MCF 10A (cell line): ENCODE results near the gene OR2T34. TPM values are rescaled to one million over a fixed set of nuclear protein-coding genes. Genes with fewer than 3 reads are reported as not detected.

ENCODE experiments used
- BruUV-seq: library from RNA; stranded (reverse); fragments of 400-500 nt; replicated peaks from 2 replicates; lab custom pipeline; 2021; lab: Mats Ljungman, UMichigan
- CTCF ChIA-PET: fragments of 300-600 bp; sonication (Branson Sonifier 250); formaldehyde crosslinking; extraction: SDS; loops from one replicate; lab custom pipeline; 2021; ENCODE audit warnings: antibody characterized with exemption, inconsistent platforms; lab: Yijun Ruan, JAX
- POLR2A ChIA-PET: fragments of 300-600, 350-650 bp; sonication (Branson Sonifier 250); formaldehyde crosslinking; extraction: SDS; loops from one replicate; lab custom pipeline; 2020; ENCODE audit warnings: antibody characterized with exemption, inconsistent platforms; lab: Yijun Ruan, JAX
- DNase-seq: peaks from one replicate; pipeline ENCODE4 v3.0.0-alpha.2; 2018; ENCODE audit not compliant: unreplicated experiment
- H3K27ac Mint-ChIP-seq: one replicate; pipeline ENCODE4 v1.8.0; 2022; ENCODE audit warnings: mild to moderate bottlenecking, low read depth, mixed read lengths; ENCODE audit not compliant: unreplicated experiment
- H3K27me3 Mint-ChIP-seq: one replicate; pipeline ENCODE4 v1.8.0; 2022; ENCODE audit warnings: mixed read lengths; ENCODE audit not compliant: insufficient read depth, unreplicated experiment
- H3K36me3 Mint-ChIP-seq: one replicate; pipeline ENCODE4 v1.8.0; 2022; ENCODE audit warnings: mild to moderate bottlenecking, moderate library complexity, mixed read lengths; ENCODE audit not compliant: insufficient read depth, unreplicated experiment
- H3K4me1 Mint-ChIP-seq: one replicate; pipeline ENCODE4 v1.8.0; 2022; ENCODE audit warnings: mixed read lengths; ENCODE audit not compliant: insufficient read depth, unreplicated experiment
- H3K4me3 Mint-ChIP-seq: one replicate; pipeline ENCODE4 v1.8.0; 2022; ENCODE audit warnings: mild to moderate bottlenecking, moderate library complexity, mixed read lengths; ENCODE audit not compliant: unreplicated experiment
- H3K9me3 Mint-ChIP-seq: one replicate; pipeline ENCODE4 v1.8.0; 2022; ENCODE audit warnings: mixed read lengths; ENCODE audit not compliant: unreplicated experiment
- CTCF ChIP-seq: fragments of 200-600 bp; IDR thresholded peaks from one replicate; pipeline ENCODE4 v1.8.0; 2022; ENCODE audit warnings: antibody characterized with exemption, mild to moderate bottlenecking; ENCODE audit not compliant: unreplicated experiment
- intact Hi-C: fragments of 100-400 bp; cut with micrococcal nuclease; formaldehyde crosslinking; loops from 2 replicates; pipeline ENCODE4 v1.14.1; 2022
- total RNA-seq: library from RNA; stranded (reverse); gene quantifications from 2 replicates; pipeline ENCODE4 v1.2.3, GENCODE V29; 2022

OR2T34 gene
- total RNA-seq, 1 experiment from 2014 or later = not detected

GRCh38 chr1:248599396-248599795, 24.8 kb upstream of the OR2T34 start:
- intact Hi-C loops = no loop called here
- POLR2A ChIA-PET = no interaction called here
- no TSS peak for BruUV-seq

GRCh38 chr1:248597589-248597988, 23.0 kb upstream of the OR2T34 start, which contains the start of gene OR2T10:
TSS of gene OR2T10 (minus strand) at chr1:248597700. CDS start at chr1:248593768, 3,932 bp downstream.
- Mint-ChIP-seq H3K27ac (peak within 1 kb of the TSS; percentile 34), H3K4me3 (no peak within 1 kb of the TSS), H3K27me3 (no peaks in the 10 kb centered on the region), H3K9me3 (peaks cover 8% of the 10 kb centered on the region), H3K4me1 (peaks cover 11% of the 10 kb centered on the region), H3K36me3 (no peaks in the 10 kb centered on the region)
- CTCF ChIA-PET = no interaction called here
- no TSS peak for BruUV-seq
- intact Hi-C loops = no loop called here
- no peak for DNase-seq
- TF ChIP-seq CTCF = no peak
- POLR2A ChIA-PET = no interaction called here

More at GRCh38 chr1:248599396-248599795, 24.8 kb upstream of the OR2T34 start:
- H3K36me3 Mint-ChIP-seq = no peaks in the 10 kb centered on the region
- no peak overlapping the region for H3K4me3 Mint-ChIP-seq
- CTCF ChIA-PET = no interaction called here
- DNase-seq = no peak
- H3K9me3 Mint-ChIP-seq = peaks cover 12% of the 10 kb centered on the region
- no peak for TF ChIP-seq CTCF
- no peak overlapping the region for H3K27ac Mint-ChIP-seq
- H3K27me3 Mint-ChIP-seq = no peaks in the 10 kb centered on the region
- peaks cover 11% of the 10 kb centered on the region for H3K4me1 Mint-ChIP-seq

GRCh38 chr1:248596615-248597014, 22.1 kb upstream of the OR2T34 start:
- no peaks in the 10 kb centered on the region for H3K36me3 Mint-ChIP-seq
- DNase-seq = no peak
- H3K27ac Mint-ChIP-seq = peak overlapping the region; percentile 34
- CTCF ChIA-PET = interaction anchor here (0.6 to 0.9 kb wide), 2 partner anchors 17 to 26 kb away, joined by 3 read pairs; no protein-coding TSS in a partner anchor
- H3K27me3 Mint-ChIP-seq = no peaks in the 10 kb centered on the region
- BruUV-seq = no TSS peak
- H3K9me3 Mint-ChIP-seq = no peaks in the 10 kb centered on the region
- peaks cover 11% of the 10 kb centered on the region for H3K4me1 Mint-ChIP-seq
- no peak overlapping the region for H3K4me3 Mint-ChIP-seq
- intact Hi-C loops = no loop called here
- TF ChIP-seq CTCF = no peak
- POLR2A ChIA-PET = interaction anchor here (0.6 to 0.7 kb wide), 2 partner anchors 8 to 17 kb away, joined by 3 to 4 read pairs; no protein-coding TSS in a partner anchor

GRCh38 chr1:248593226-248593625, 18.7 kb upstream of the OR2T34 start:
- no peak for TF ChIP-seq CTCF
- no peak overlapping the region for H3K4me3 Mint-ChIP-seq
- no TSS peak for BruUV-seq
- H3K9me3 Mint-ChIP-seq = no peaks in the 10 kb centered on the region
- intact Hi-C loops = no loop called here
- no peaks in the 10 kb centered on the region for H3K27me3 Mint-ChIP-seq
- CTCF ChIA-PET = interaction anchor here (0.8 to 1.4 kb wide), 2 partner anchors 9 to 583 kb away, joined by 3 read pairs; no protein-coding TSS in a partner anchor
- no peaks in the 10 kb centered on the region for H3K36me3 Mint-ChIP-seq
- POLR2A ChIA-PET = no interaction called here
- DNase-seq = no peak
- H3K4me1 Mint-ChIP-seq = peaks cover 11% of the 10 kb centered on the region
- H3K27ac Mint-ChIP-seq = no peak overlapping the region
